HEK293T (cell line): ENCODE measurements around the gene CREB3L1.

ENCODE experiments used
- ELF4 ChIP-seq: fragments of 450-650 bp; IDR thresholded peaks from 2 replicates; pipeline ENCODE4 v1.6.1; 2017; ENCODE audit warnings: antibody characterized with exemption
- FOXA1 ChIP-seq: fragments of 450-650 bp; IDR thresholded peaks from 2 replicates; pipeline ENCODE4 v1.6.1; 2016; ENCODE audit warnings: mild to moderate bottlenecking
- PKNOX1 ChIP-seq: fragments of 450-650 bp; IDR thresholded peaks from 2 replicates; pipeline ENCODE4 v1.6.1; 2016
- SP1 ChIP-seq: fragments of 450-650 bp; IDR thresholded peaks from 2 replicates; pipeline ENCODE4 v1.6.1; 2017
- ZNF384 ChIP-seq: fragments of 450-650 bp; IDR thresholded peaks from 2 replicates; pipeline ENCODE4 v1.6.1; 2016

- TF ChIP-seq SP1 (no peak), ZNF384 (no peak), ELF4 (no peak), FOXA1 (no peak), PKNOX1 (no peak)
Measured at GRCh38 chr11:46356924-46357482, 79.5 kb downstream of the CREB3L1 start.
